CD4-positive, alpha-beta T cell (primary cell): ENCODE data around the gene NDST3. TPM values are rescaled to one million over a fixed set of nuclear protein-coding genes. Genes with fewer than 3 reads are reported as not detected.

Experiments used
- ATAC-seq: fragments of 200-7000 bp; cut with Tn5 transposase; one replicate; pipeline ENCODE4 v1.10.0; 2022; ENCODE audit warnings: mild to moderate bottlenecking; ENCODE audit not compliant: poor library complexity
- CTCF ChIA-PET: fragments of 350-600 bp; sonication (Branson Sonifier 250); formaldehyde crosslinking; loops from one replicate; lab custom pipeline; 2021; ENCODE audit warnings: antibody characterized with exemption, inconsistent platforms; lab: Charles Lee
- POLR2A ChIA-PET: fragments of 350-600 bp; sonication (Branson Sonifier 250); formaldehyde crosslinking; loops from one replicate; lab custom pipeline; 2021; ENCODE audit warnings: antibody characterized with exemption, inconsistent platforms; lab: Charles Lee
- DNase-seq, 14 experiments: peaks; one replicate each; pipeline ENCODE4 v3.0.0-alpha.2; 2013 to 2020; ENCODE audit warnings: mixed read lengths in 2 of 14
- H3K27ac ChIP-seq, 2 donors: one replicate each; pipeline versions ENCODE4 v1.5.1 to v1.7.0; 2013; ENCODE audit warnings: low read length in 2 of 2, low read depth in 1 of 2, mild to moderate bottlenecking in 1 of 2
- H3K27me3 ChIP-seq, 2 experiments: 1 replicate in 1 of 2; 2 replicates in 1 of 2; pipeline versions ENCODE4 v1.6.1 to v1.7.0; 2013; ENCODE audit warnings: low read length in 2 of 2, control low read depth in 1 of 2, mild to moderate bottlenecking in 1 of 2, moderate library complexity in 1 of 2; ENCODE audit not compliant: insufficient read depth in 2 of 2, control insufficient read depth in 1 of 2
- H3K36me3 ChIP-seq: one replicate; pipeline ENCODE4 v1.6.1; 2013; ENCODE audit warnings: low read length, control low read depth; ENCODE audit not compliant: insufficient read depth
- H3K4me1 ChIP-seq: one replicate; pipeline ENCODE4 v1.6.1; 2013; ENCODE audit warnings: low read length, control low read depth; ENCODE audit not compliant: insufficient read depth
- H3K4me3 ChIP-seq: one replicate; pipeline ENCODE4 v1.5.1; 2013; ENCODE audit warnings: mild to moderate bottlenecking, low read length, moderate library complexity
- H3K9me3 ChIP-seq, 2 experiments: 1 replicate in 1 of 2; 2 replicates in 1 of 2; pipeline versions ENCODE4 v1.6.1 to v1.7.0; 2013; ENCODE audit warnings: low read length in 2 of 2, mild to moderate bottlenecking in 2 of 2, control low read depth in 1 of 2, moderate library complexity in 1 of 2; ENCODE audit not compliant: control insufficient read depth in 1 of 2, insufficient read depth in 1 of 2
- H3K27ac Mint-ChIP-seq: one replicate; pipeline ENCODE4 v1.8.0; 2020; ENCODE audit warnings: mixed read lengths
- H3K27me3 Mint-ChIP-seq: one replicate; pipeline ENCODE4 v1.8.0; 2021; ENCODE audit warnings: mixed read lengths
- H3K36me3 Mint-ChIP-seq: one replicate; pipeline ENCODE4 v1.8.0; 2021; ENCODE audit warnings: low read depth, mixed read lengths
- H3K4me1 Mint-ChIP-seq: one replicate; pipeline ENCODE4 v1.8.0; 2021; ENCODE audit warnings: low read depth, mixed read lengths
- H3K4me3 Mint-ChIP-seq: one replicate; pipeline ENCODE4 v1.8.0; 2020; ENCODE audit warnings: mild to moderate bottlenecking, mixed read lengths
- H3K9me3 Mint-ChIP-seq: one replicate; pipeline ENCODE4 v1.8.0; 2020; ENCODE audit warnings: mixed read lengths
- intact Hi-C, 2 experiments: fragments of 100-400 bp; cut with DNase I in 1 of 2; cut with micrococcal nuclease in 1 of 2; formaldehyde crosslinking; loops; one replicate each; pipeline versions ENCODE4 v1.15.1 to v1.9.0; 2023 to 2025; cut with DNase I, micrococcal nuclease
- total RNA-seq, 174 experiments: library from RNA in 2 of 174; stranded (reverse) in 2 of 174; gene quantifications; one replicate each; pipeline ENCODE4 v1.2.3 and lab custom pipeline; 2021 to 2026
- TF ChIP-seq, protein P1 (sequence below): fragments of 200-600 bp; IDR thresholded peaks from one replicate; pipeline ENCODE4 v1.8.0; 2022; ENCODE audit warnings: antibody characterized with exemption, mild to moderate bottlenecking

NDST3 gene
- total RNA-seq, 2 experiments from 2014 or later = not detected

DNA sequence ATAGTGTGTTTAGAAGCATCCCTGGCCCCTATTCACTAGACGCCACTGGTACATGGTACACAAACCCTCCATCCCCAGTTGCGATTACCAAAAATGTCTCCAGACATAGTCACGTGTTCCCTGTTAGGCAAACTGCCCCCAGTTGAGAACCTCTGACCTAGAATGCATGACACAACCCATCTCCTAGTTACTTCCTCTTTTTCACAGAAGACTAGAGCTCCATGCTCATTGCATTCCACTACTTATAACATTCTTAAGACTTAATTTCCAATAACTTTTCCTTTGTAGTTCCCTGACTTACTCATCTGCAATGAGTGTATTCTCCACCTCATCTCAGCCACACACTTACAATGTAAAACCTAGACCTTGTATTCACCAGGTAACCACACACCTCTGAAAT, 249.9 kb downstream of the NDST3 start:
- Mint-ChIP-seq H3K27me3 (no peaks in the 10 kb centered on the region), H3K4me1 (peaks cover 46% of the 10 kb centered on the region), H3K4me3 (no peak overlapping the region), H3K36me3 (peaks cover 50% of the 10 kb centered on the region), H3K9me3 (no peaks in the 10 kb centered on the region), H3K27ac (peak overlapping the region; percentile 10)
- intact Hi-C loops = loop anchor here in 1 of 2 experiments (5.0 kb wide), 1 partner anchor 398 kb away; no protein-coding TSS in a partner anchor
- Histone ChIP-seq H3K9me3 (no peaks in the 10 kb centered on the region), H3K4me3 (no peak overlapping the region), H3K27me3 (no peaks in the 10 kb centered on the region), H3K36me3 (peaks cover 28% of the 10 kb centered on the region), H3K4me1 (peaks cover 12% of the 10 kb centered on the region), H3K27ac (no peak overlapping the region)
- TF ChIP-seq, protein P1, sequence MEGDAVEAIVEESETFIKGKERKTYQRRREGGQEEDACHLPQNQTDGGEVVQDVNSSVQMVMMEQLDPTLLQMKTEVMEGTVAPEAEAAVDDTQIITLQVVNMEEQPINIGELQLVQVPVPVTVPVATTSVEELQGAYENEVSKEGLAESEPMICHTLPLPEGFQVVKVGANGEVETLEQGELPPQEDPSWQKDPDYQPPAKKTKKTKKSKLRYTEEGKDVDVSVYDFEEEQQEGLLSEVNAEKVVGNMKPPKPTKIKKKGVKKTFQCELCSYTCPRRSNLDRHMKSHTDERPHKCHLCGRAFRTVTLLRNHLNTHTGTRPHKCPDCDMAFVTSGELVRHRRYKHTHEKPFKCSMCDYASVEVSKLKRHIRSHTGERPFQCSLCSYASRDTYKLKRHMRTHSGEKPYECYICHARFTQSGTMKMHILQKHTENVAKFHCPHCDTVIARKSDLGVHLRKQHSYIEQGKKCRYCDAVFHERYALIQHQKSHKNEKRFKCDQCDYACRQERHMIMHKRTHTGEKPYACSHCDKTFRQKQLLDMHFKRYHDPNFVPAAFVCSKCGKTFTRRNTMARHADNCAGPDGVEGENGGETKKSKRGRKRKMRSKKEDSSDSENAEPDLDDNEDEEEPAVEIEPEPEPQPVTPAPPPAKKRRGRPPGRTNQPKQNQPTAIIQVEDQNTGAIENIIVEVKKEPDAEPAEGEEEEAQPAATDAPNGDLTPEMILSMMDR = no peak
- POLR2A ChIA-PET = no interaction called here
- DNase-seq = no peak
- CTCF ChIA-PET = no interaction called here
- ATAC-seq = no peak

GRCh38 chr4:118285931-118286330, 251.6 kb downstream of the NDST3 start:
- TF ChIP-seq, protein P1 = no peak
- ChIA-PET CTCF (no interaction called here), POLR2A (no interaction called here)
- Histone ChIP-seq H3K27me3 (no peaks in the 10 kb centered on the region), H3K27ac (no peak overlapping the region), H3K36me3 (peaks cover 17% of the 10 kb centered on the region), H3K9me3 (no peaks in the 10 kb centered on the region), H3K4me1 (peaks cover 4% of the 10 kb centered on the region), H3K4me3 (no peak overlapping the region)
- Mint-ChIP-seq H3K27me3 (no peaks in the 10 kb centered on the region), H3K4me1 (peaks cover 29% of the 10 kb centered on the region), H3K9me3 (no peaks in the 10 kb centered on the region), H3K36me3 (peaks cover 35% of the 10 kb centered on the region), H3K27ac (no peak overlapping the region), H3K4me3 (no peak overlapping the region)
- intact Hi-C loops = no loop called here
- no peak for DNase-seq
- no peak for ATAC-seq

- ATAC-seq = no peak
These were observed 252.4 kb downstream of the NDST3 start for GRCh38 chr4:118286685-118287084.

More at GRCh38 chr4:118286685-118287084, 252.4 kb downstream of the NDST3 start:
- no peaks in the 10 kb centered on the region for H3K27me3 Mint-ChIP-seq
- CTCF ChIA-PET = no interaction called here
- intact Hi-C loops = no loop called here
- POLR2A ChIA-PET = no interaction called here
- Histone ChIP-seq H3K4me1 (peaks cover 3% of the 10 kb centered on the region), H3K9me3 (no peaks in the 10 kb centered on the region), H3K27ac (no peak overlapping the region), H3K4me3 (no peak overlapping the region), H3K27me3 (no peaks in the 10 kb centered on the region), H3K36me3 (peaks cover 11% of the 10 kb centered on the region)
- DNase-seq = no peak
- no peak overlapping the region for H3K27ac Mint-ChIP-seq
- H3K9me3 Mint-ChIP-seq = no peaks in the 10 kb centered on the region
- peaks cover 28% of the 10 kb centered on the region for H3K36me3 Mint-ChIP-seq
- H3K4me1 Mint-ChIP-seq = peaks cover 21% of the 10 kb centered on the region
- TF ChIP-seq, protein P1 = no peak
- no peak overlapping the region for H3K4me3 Mint-ChIP-seq
